GM19043 (cell line): ENCODE data around the gene DLX3.

ENCODE experiments used
- ATAC-seq: cut with Tn5 transposase; IDR thresholded peaks from one replicate; pipeline ENCODE4 v1.9.1; 2021; ENCODE audit warnings: low read depth; ENCODE audit not compliant: unreplicated experiment

Gene DLX3

DNA sequence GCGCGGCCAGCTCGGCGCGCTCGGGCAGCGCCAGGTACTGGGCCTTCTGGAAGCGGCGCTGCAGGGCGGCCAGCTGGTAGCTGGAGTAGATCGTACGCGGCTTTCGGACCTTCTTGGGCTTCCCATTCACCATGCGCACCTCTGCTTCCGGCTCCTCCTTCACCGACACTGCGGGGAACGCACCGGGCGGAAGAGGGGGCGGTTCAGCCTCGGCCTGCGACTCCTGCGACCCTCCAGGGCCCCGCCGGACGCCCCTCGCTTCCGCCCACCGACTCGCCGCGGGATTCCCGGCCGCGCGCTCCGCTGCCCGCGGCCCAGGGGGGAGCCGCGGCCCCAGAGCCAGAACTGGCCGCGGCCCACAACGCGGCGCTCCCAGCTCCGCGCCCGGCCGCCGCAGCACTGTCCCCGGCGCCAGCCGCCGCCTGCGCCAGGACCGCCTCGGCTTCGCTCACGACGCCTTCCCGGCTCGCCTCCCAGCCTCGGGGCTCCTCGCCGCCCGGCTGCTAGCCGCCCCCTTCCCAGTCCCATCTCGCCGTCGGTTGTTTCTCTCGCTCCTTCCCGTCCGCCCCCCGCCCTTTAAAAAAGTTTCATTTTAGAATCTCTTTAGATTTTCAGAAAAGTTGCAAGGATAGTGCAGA lies 1.5 kb downstream of the DLX3 start:
- no peak for ATAC-seq

DNA sequence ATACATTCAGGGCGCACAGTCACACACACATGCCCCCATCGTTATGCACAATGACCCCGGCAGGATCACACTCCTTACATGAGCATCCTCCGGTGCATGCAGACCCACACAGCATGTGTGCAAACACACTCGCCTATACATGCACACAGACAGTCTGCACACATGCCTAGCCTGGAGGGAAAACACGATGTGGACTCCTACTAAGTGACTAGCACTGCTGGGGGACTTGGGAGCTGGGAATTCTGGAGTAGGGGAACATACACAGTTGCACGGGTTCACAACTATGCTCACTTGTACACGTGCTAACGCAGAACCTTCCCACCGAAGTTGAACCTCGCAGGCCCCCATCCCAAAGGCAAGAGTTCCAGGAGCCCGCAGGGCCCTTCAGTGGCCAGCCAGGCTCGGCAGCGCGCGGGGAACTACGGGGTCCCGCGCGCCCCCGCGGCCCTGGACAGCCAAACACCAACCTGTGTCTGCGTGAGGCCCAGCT lies 2.0 kb downstream of the DLX3 start:
- ATAC-seq: no peak

DNA sequence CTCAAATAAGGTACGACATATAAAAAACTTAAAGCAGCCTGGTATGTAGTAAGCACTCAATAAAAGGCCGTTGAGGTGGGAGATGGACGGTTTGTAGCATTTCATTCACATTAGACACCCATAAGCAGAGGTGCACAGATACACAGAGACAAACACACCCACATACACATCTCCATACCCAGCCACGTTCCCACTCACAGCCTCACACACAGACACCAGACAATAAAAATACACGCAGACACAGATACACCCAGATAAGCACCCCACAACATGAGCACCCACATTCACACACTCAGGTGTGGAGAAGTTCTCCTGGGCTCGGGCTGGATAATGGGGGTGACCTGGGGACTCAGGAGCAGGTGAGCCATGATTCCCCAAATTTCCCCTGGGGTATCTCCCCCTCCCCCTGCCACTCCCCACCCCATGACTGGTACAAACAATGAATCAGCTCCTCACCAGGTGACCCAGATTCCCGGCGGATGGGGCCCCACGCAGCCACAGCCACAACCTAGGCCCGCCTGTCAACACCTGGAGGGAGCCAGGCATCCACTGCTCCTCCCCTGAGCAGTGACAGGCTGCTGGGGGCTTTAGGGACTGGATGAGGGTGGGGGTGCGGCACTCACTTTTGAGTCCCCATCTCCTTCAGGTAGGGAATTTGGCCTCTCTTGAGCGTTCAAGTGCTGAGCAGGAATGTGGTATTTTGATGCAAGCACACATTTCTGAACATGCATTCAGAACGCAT lies 2.7 kb downstream of the DLX3 start:
- no peak for ATAC-seq

DNA sequence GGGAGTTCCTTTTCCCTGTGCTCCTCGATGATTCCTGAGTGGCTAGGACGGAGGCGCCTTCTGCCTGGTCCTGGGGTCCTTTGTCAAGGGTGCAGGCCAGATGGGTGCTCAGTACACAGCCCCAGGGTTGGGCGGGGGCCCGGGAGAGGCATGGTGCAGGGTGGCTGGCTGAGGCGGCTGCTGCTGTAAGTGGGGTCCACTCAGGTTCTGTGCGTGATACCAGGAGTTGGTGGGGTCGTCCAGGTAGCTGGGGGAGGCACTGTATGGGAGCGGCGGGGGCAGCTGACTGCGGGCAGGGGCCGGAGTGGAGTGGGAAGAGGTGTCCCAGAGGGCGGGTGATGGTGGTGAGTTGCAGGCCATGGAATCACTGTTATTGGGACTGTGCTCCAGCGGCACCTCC lies 3.6 kb downstream of the DLX3 start:
- no peak for ATAC-seq

DNA sequence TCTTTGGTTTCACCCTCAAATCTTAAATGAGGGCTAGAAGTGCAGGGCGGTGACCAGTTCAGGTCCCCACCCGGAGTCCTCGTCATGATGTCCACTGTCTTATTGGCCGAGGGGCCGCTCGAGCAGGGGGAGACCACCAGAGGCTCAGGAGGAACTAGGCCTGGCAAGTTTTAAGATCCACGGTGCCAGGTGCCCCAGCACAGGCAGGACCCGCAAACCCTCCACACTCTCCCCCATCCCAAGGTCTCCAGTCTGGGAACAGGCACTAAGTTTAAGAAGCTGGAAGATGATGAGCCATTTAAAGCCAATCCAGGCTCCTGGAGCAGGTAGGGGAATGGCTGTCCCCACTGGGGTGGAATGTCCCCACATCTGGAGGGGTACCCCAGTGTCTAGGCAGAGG lies 4.1 kb downstream of the DLX3 start:
- no peak for ATAC-seq

DNA sequence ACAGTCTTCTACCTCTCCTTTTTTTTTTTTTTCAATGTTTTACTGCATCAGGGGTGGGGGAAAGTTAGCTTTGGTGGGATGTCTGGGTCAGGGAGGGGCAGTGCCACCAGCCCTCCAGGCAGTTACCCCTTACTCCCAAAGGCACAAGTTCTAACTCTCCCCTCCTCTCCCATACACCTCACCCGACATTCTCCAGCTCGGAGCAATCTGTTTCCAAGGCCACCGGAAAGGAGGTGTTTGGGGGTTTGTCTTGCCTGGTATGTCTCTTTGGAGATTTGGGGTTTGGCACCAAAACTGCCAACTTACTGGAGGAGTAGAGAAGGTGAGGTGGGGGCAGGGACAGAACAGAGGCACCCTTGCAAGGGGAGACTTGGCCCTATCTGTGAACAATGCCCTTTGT lies 4.7 kb downstream of the DLX3 start:
- no peak for ATAC-seq

DNA sequence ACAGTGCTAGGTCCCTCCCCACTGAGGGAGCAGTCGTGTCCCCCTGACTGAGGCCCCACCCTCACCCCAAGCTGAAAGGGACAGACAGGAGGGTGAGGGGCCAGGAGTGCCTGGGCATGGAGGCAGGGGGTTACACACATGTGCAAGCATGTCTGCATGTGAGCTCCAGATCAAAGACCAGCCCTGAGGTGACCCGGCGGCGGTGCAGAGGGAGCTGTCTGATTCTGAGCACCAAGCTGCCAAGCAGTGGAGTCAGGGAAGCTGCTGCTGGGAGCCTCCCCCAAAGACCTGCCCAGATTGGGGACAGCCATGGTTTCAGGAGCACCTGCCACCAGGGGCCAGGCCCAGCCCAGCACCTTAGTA lies 5.5 kb downstream of the DLX3 start:
- no peak for ATAC-seq

DNA sequence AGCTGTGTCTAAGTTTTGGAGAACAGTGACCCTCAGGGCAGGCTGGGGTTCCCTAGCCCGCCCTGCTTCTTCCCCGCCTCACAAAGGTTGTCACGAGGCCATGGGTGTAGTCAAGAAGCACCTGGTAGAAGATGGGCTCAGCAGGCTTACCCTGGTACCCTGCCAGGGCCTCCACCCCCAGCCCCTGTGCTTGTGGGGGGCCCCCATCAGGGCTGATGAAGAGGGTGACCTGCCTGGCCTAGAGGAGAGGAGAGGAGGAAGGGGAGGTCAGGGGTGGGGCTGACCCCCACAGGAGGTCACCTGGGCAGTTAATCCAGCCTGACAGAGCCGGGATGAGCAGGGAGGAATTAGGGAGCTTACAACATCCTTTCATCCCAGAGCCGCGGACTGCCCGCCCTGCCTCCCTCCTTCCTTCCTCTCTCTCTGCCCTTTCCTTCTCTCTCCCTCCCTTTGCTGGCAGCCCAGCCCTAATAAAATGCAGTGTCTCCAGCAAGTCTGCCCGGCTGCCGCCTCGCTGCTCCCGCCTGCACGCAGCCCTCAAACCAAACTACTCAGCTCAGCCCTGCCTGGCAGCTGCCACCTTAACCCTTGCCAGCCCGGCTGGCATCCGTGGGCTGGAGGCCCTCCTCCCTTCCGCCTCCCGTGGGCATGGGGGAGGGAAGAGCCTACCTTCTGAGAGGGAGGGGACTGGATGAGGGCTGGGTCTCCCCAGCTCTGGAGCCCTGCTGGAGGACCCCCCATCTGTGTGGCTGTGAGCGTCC lies 7.2 kb downstream of the DLX3 start:
- ATAC-seq: no peak

DNA sequence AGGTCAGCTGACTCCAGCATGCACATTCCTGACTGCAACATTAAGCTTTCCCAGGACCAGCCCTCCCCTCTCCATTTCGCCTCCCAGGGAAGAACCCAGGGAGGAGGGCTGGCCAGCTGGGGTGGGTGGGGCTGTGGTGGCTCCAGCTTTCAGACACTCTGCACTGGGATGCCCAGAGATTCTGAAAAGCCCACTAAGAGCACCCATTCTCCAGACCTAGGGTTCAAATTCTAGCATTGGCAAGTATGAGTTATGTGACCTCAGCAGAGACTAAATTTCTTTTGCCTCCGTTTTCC lies 7.8 kb downstream of the DLX3 start:
- ATAC-seq: no peak

DNA sequence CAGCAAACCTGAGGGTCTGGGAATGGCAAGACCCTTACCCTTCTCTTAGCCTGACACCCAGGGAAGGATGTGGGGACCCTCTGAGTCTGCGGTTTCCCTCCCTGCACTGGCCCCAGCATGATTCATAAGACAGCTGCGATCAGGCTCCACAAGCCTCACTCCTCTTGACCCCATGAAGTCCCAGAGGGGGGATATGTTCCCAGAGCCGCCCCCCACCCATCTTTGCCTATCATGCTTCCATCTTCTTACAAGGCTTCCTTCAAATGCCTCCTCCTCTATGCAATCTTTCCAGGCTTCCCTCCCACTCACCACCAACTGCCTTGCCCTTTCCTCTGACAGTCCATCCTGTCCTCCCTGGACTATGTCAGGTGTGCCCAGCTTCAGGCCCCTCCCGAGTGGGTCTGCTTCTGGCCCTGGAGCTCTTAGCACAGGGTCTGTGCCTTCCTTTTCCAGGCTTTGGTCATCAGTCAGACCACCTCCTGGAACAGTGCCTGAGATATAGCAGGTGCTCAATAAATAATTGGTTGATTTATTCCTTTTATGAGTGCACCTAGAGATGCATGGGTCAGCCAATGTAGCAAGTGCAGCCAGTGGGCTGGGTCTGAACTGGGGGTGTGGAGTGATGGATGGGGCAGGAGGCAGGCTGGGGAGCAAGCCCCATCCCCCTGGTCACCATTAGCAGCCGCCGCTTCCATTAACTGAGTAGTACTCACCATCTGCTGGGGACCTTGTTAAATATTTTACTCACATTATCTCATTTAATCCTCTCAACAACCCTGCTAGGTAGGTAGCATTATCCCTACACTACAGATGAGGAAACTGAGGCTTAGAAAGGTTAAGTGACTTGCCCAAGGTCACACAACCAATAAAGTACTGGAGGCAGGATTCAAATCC lies 8.4 kb downstream of the DLX3 start:
- no peak for ATAC-seq

DNA sequence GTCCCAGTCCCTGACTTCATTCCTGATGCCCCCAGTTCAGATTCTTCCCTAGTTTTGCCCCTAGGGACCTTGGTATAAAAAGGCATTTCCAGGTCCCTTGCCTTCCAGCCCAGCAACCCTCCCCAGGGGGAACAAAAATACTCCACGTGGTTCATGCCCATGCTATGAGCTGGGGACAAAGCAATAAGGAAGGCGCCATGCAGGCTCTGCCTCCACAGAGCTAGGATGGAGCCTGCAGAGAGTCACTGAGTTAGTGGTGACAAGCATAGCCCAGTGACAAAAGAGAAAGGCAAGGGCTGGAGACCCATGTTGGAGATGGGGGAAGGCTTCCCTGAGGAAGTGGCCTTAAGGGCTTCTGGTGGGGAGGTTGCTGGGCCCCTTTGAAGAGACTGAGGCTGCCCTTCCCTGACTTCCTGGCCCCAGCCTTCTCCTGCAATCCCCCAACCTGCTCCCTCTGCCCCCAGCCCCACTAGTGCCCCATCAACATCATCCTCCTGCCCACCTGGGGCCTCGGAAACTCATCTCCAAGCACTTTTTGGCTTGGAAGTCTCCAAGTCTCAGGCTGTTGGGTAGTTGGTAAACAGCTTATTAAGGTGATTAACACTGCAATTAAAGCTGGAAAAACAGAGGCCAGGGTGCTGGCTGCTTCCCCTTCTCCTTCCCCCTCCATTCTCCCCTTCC lies 9.6 kb downstream of the DLX3 start:
- ATAC-seq: no peak

DNA sequence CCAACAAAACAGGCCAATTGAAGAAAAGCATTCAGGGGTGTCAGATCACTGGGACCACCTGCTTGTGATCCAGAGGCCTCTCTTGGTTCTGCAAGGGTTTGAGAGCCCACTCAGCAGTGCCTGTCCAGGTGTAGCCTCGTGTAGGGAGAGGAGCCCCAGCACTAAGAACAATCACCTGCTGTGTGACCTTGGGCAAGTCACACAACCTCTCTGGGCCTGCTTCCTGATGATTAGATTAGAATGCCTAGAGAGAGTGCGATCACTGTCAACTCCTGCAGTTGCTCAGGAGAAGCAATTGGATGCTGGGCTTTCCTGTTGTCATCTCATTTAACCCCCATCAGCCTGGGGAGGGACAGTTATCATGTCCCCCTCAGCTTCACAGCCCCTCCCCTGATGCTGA lies 10.2 kb downstream of the DLX3 start:
- ATAC-seq: no peak

DNA sequence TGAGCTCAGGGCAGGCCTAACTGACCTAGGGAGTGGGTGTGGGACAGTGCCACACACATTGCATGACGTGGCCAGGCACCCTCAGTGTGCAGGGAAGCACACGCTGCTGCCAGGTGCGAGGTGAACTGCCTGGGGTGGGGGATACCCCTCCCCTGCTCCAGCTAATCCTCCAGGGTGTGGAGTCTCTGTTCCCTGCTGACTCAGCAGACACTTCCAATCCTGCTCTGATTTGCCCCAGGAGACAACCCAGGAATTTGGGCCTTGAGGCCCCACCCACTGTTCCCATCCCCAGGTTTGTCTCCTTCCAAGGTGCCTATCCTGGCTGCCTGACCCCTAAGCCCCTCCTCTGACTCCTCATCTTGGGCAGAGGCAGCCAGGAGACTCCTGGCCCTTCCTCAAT lies 10.7 kb downstream of the DLX3 start:
- no peak for ATAC-seq

DNA sequence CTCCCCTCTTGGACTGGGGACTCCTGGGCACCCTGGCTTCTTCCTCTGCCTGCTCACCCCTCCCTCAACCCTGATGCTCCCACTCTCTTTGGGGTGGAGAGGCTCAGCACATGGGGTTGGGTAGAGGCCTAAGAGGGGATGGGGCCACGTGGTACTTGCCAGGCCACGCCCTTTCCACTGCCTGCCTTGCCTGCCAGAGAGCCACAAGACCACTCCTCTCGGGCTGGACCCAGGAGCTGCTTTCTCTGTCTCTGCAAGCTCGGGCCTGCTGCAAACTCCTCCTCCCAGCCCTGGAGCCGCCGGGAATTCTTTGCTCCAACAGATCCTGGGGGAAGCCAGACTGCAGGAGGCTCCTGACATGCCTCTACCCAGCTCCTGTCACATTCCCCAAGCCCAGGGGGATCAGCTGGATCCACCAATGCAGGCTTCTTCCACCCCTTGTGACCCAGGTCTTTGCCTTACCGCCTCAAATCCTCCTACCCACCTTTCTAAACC lies 14.3 kb downstream of the DLX3 start:
- no peak for ATAC-seq

DNA sequence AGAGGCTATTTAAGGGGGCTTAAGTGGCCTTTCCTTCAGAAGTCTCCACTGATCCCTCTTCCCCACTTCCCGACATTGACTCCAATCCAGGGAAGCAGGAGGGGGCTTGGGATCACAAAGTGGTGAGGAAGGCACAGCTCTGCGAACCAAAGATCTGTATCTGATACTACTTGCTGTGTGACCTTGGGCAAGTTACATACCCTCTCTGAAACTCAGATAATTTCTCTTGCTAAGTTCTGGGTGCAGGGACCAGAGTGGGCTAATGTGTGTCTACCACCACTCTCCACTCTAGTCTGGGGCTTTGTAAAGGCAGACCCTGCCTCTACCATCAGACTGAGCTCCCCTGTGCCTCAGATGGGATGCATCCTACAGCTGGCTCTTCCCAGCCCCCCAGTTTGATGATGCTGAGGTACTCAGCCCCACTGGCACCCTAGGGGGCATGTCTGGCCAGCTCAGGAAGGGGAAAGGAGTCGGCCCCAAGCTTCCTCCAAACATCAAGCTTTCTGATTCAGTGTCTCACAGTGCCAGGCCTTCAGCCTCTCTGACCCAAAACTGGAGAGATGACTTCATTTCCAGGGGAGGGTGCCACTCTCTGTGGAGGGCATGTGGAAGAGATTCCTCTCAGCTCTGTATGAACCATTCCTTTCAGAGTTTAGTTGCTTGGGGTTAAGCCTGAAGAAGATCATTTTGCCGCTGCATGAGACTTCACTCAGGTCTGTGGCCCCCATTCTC lies 15.1 kb downstream of the DLX3 start:
- ATAC-seq: no peak

DNA sequence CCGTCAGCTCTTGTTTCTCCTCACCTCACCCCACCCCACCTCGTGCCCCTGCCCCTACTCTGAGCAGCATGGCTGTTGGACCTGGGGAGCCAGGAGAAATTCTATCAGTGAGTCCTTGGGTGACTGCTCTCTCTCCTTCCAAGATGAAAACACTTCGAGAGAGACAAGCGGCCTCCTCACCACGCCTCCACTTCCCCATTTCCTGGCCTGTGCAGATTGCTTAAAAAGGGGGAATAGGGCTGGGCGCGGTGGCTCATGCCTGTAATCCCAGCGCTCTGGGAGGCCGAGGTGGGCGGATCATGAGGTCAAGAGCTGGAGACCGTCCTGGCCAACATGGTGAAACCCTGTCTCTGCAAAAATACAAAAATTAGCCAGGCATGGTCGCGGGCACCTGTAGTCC lies 16.5 kb downstream of the DLX3 start:
- no peak for ATAC-seq

DNA sequence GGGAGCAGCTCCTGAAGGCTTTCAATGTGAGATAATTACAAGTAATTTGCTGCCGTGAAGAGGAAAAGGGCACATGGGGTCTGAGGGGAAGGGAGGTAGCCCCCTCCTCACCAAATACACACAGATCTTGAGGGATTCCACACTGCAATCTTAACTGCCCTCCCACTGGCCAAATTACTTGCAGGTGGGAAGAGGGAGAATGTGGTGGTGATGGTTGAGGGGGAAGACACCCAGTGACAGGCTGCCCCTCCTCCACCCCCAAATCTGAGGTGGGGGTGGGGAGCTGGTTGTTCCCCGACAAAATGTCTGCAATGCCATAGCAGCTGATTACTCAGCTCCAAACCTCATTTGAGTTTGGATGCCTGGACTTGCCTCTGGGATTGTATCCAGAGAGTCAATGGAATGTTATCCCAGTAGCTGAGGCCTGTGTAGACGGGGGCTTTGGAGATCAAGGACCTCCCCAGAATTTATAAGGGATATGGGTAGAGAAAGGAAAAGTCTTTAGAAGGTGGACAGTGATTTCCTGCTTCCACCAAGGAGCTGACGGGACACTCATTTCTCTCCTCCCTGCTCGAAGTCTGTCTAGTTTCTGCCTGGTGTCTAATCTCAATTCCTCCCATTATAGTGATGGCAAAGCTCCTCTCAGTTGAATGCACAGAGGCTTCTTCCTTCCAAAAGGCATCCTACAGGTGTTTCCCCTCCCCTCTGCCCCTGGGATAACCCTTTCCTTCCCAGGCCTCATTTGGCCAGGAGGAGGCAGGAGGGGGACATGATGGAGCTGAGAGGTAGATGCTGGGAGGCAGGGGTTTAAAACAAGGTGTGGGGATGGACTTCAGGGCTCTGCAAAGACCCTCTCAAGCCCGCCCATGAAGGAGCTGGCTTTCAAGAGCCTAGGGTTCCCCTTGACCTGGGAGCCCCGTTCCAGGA lies 17.3 kb downstream of the DLX3 start:
- no peak for ATAC-seq

DNA sequence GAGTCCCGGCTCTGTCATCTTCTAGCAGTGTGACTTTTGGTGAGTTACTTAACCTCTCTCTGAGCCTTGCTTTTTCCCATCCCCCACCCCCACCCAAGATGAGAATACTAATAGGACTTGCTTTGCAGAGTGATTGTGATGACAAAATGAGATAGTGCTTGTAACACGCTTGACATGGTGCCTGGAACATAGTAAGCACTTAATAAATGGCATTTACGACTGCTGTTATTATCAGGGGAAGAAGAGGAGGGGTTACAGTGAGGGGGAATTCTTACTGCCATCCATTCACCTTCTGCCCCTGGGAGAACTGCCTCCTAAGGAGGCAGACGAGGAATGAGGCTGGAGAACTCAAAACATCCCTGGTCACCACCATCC lies 18.2 kb downstream of the DLX3 start:
- no peak for ATAC-seq
